ENCODE results near the gene STAU1.

The STAU1 gene

GRCh38 chr20:49078310-49078709 is 109.8 kb downstream of the STAU1 start:
- no peak for DNase-seq (ENCODE audit: low read depth in 2 of 3, low spot score in 2 of 3)

- DNase-seq (ENCODE audit: low read depth in 2 of 3, low spot score in 2 of 3): no peak
Measured at GRCh38 chr20:49074521-49074920, 113.6 kb downstream of the STAU1 start.

Measured in activated CD8-positive, alpha-beta memory T cell treated with anti-CD3 and anti-CD28 coated beads for 48 hours (primary cell).